GM21528 (cell line): Measurements from ENCODE around the gene OPN5.

Experiments used
- ATAC-seq: cut with Tn5 transposase; IDR thresholded peaks from one replicate; pipeline ENCODE4 v1.9.1; 2021; ENCODE audit warnings: mild to moderate bottlenecking, moderate library complexity; ENCODE audit not compliant: unreplicated experiment, low FRiP score

OPN5 gene

DNA sequence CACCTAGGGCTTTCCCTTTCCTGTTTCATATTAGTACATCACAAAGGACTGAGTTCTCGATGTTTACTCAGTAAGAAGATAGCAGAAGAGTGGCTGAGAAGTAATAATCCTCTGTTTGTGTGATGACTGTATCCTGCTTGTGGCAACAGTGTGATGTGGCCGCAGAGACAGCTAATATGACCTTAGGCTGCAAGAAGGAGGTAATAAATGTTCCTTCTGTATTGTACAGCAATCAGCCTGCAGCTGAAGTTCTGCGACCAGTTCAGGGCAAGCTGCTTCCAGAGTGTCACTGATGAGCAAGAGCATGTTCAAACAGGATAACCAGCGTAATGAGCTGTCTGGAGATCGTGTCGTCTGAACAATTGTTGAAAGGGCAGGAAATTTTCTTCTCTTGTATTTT, 70.9 kb downstream of the OPN5 start:
- no peak for ATAC-seq

- ATAC-seq: no peak
Measured at GRCh38 chr6:47853766-47854165, 71.9 kb downstream of the OPN5 start.

DNA sequence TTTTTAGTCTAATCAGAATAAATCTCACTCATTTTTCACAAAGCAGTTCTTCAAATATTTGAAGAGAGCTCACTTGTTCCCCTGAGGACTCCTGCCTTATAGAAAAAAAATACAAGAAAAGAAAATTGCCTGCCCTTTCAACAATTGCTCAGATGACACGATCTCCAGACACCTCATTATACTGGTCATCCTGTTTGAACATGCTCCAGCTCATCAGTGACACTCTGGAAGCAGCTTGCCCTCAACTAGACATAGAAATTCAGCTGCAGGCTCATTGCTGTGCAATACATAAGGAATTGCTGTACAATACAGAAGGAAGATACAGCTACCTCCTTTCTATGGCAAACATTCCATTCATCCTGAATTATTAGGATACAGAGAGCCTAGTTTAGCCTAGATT, 73.1 kb downstream of the OPN5 start:
- ATAC-seq: no peak

- no peak for ATAC-seq
Measured at GRCh38 chr6:47859175-47859574, 77.3 kb downstream of the OPN5 start.

- ATAC-seq: no peak
Measured at GRCh38 chr6:47862731-47863130, 80.9 kb downstream of the OPN5 start.

GRCh38 chr6:47865206-47865605, 83.4 kb downstream of the OPN5 start:
- ATAC-seq: no peak

DNA sequence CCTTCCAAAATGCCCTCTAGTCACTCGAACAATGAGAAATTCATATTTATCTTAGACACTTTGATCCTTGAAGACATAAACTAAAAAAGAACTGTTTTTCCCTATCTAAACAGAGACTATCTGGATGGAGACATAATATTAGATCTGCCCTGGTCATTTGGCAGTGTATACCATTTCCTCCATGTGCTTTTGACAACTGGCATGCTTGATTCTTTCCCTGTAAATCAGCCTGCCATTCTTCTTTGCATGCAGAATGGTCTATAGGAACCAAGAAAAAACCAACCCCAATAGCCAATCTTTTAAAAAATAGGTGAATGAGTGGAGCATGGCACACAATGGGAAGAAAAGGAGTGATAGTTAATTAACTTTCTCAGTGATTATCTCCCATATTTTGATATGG, 93.8 kb downstream of the OPN5 start:
- no peak for ATAC-seq
